Gastroesophageal sphincter (tissue), 4 donors: ENCODE data around the gene LGMN. TPM values are rescaled to one million over a fixed set of nuclear protein-coding genes. Genes with fewer than 3 reads are reported as not detected.

Experiments used
- ATAC-seq: fragments of 150-250 bp; one replicate; pipeline ENCODE4 v1.9.1; 2016; ENCODE audit warnings: mild to moderate bottlenecking, moderate library complexity
- H3K27ac ChIP-seq, 4 donors: fragments of 200-600 bp; sonication (generic) in 3 of 4; 1 replicate in 3 of 4; 2 replicates in 1 of 4; pipeline ENCODE4 v1.5.1; 2016 to 2019
- H3K27me3 ChIP-seq: fragments of 200-600 bp; sonication (generic); one replicate; pipeline ENCODE4 v1.5.1; 2019
- H3K36me3 ChIP-seq, 2 donors: fragments of 200-600 bp; sonication (generic); one replicate each; pipeline ENCODE4 v1.5.1; 2019; ENCODE audit warnings: control low read depth in 1 of 2
- H3K4me1 ChIP-seq, 3 donors: fragments of 200-600 bp; sonication (generic); 1 replicate in 2 of 3; 2 replicates in 1 of 3; pipeline ENCODE4 v1.5.1; 2016 to 2019; ENCODE audit warnings: control low read depth in 2 of 3
- H3K4me3 ChIP-seq, 2 donors: fragments of 200-600 bp; sonication (generic); one replicate each; pipeline ENCODE4 v1.5.1; 2019; ENCODE audit warnings: mild to moderate bottlenecking in 1 of 2, moderate library complexity in 1 of 2
- H3K9me3 ChIP-seq, 3 donors: fragments of 200-600 bp; sonication (generic); one replicate each; pipeline ENCODE4 v1.5.1; 2017 to 2019; ENCODE audit warnings: control low read depth in 2 of 3
- CTCF ChIP-seq, 4 experiments: fragments of 200-600 bp in 2 of 4; fragments of 450-650 bp in 2 of 4; sonication (generic) in 1 of 4; IDR thresholded peaks; one replicate each; pipeline ENCODE4 v1.5.1; 2017 to 2019; ENCODE audit warnings: antibody characterized with exemption in 4 of 4, mild to moderate bottlenecking in 2 of 4, moderate library complexity in 2 of 4
- EP300 ChIP-seq: sonication (generic); formaldehyde crosslinking; IDR thresholded peaks from one replicate; pipeline ENCODE4 v1.6.1; 2017; ENCODE audit warnings: antibody characterized with exemption, mild to moderate bottlenecking
- POLR2A ChIP-seq, 2 donors: fragments of 450-650 bp; IDR thresholded peaks; one replicate each; pipeline ENCODE4 v1.6.1; 2017; ENCODE audit warnings: antibody characterized with exemption in 2 of 2, mild to moderate bottlenecking in 2 of 2, moderate library complexity in 1 of 2
- POLR2AphosphoS5 ChIP-seq: sonication (generic); formaldehyde crosslinking; IDR thresholded peaks from one replicate; pipeline ENCODE4 v1.6.1; 2017; ENCODE audit warnings: antibody characterized with exemption
- WGBS, 2 donors: methylation state at CpG; one replicate each; pipeline ENCODE4 v1.1.5; 2018; ENCODE audit warnings: low coverage in 1 of 2; 5-methylcytosine and 5-hydroxymethylcytosine counted together
- total RNA-seq, 4 donors: library from RNA; depleted of rRNA; stranded (reverse); fragments of >200 nt; gene quantifications; one replicate each; pipeline ENCODE4 v1.1.0, GENCODE V29; 2016

LGMN gene
- total RNA-seq, 4 donors from 2014 or later = 38.1 to 132 (median 91.6) TPM

GRCh38 chr14:92673601-92674150 lies 74.8 kb downstream of the LGMN start:
- no peak for TF ChIP-seq EP300
- no peak for TF ChIP-seq POLR2A (IDR thresholded peaks at IDR 0.05)
- no peak for TF ChIP-seq POLR2AphosphoS5
- no peak for TF ChIP-seq CTCF (IDR thresholded peaks at IDR 0.05)
- no peaks in the 10 kb centered on the region for H3K9me3 ChIP-seq
- H3K4me1 ChIP-seq = peaks cover 0 to 5% (median 0%) of the 10 kb centered on the region in 3 donors
- no peak for ATAC-seq
- no peak overlapping the region for H3K27ac ChIP-seq
- H3K4me3 ChIP-seq = no peak overlapping the region
- no peaks in the 10 kb centered on the region for H3K27me3 ChIP-seq
- H3K36me3 ChIP-seq = peaks cover 0 to 61% of the 10 kb centered on the region in 2 donors
- 65 to 73% methylated on average over 11 to 15 of the region's 19 CpGs for WGBS, 2 donors

- Histone ChIP-seq H3K27ac (no peak overlapping the region), H3K4me3 (no peak overlapping the region), H3K4me1 (peaks cover 0 to 5% (median 0%) of the 10 kb centered on the region in 3 donors), H3K9me3 (no peaks in the 10 kb centered on the region), H3K27me3 (no peaks in the 10 kb centered on the region), H3K36me3 (peaks cover 0 to 56% of the 10 kb centered on the region in 2 donors)
- ATAC-seq = no peak
- TF ChIP-seq CTCF (IDR thresholded peaks at IDR 0.05) = no peak
- no peak for TF ChIP-seq EP300
- TF ChIP-seq POLR2A (IDR thresholded peaks at IDR 0.05) = no peak
- no peak for TF ChIP-seq POLR2AphosphoS5
- WGBS, 2 donors = 69 to 70% methylated on average over 5 to 6 of the region's 9 CpGs
Observed at GRCh38 chr14:92670643-92671366, 77.6 kb downstream of the LGMN start.

GRCh38 chr14:92670160-92670559 lies 78.3 kb downstream of the LGMN start:
- peaks cover 0 to 52% of the 10 kb centered on the region in 2 donors for H3K36me3 ChIP-seq
- H3K27me3 ChIP-seq = no peaks in the 10 kb centered on the region
- 59 to 80% methylated on average over 2 to 3 of the region's 4 CpGs for WGBS, 2 donors
- H3K4me3 ChIP-seq = no peak overlapping the region
- no peak overlapping the region for H3K27ac ChIP-seq
- no peaks in the 10 kb centered on the region for H3K9me3 ChIP-seq
- no peak for ATAC-seq
- no peaks in the 10 kb centered on the region for H3K4me1 ChIP-seq
- no peak for TF ChIP-seq CTCF (IDR thresholded peaks at IDR 0.05)
- no peak for TF ChIP-seq POLR2AphosphoS5
- TF ChIP-seq EP300 = no peak
- TF ChIP-seq POLR2A (IDR thresholded peaks at IDR 0.05) = no peak

GRCh38 chr14:92668276-92668973 lies 80.0 kb downstream of the LGMN start:
- ATAC-seq = no peak
- WGBS, 2 donors = 67 to 81% methylated on average over 2 to 4 of the region's 4 CpGs

More at GRCh38 chr14:92668276-92668973, 80.0 kb downstream of the LGMN start:
- Histone ChIP-seq H3K36me3 (peaks cover 0 to 50% of the 10 kb centered on the region in 2 donors), H3K4me1 (no peaks in the 10 kb centered on the region), H3K9me3 (no peaks in the 10 kb centered on the region), H3K4me3 (no peak overlapping the region), H3K27me3 (no peaks in the 10 kb centered on the region), H3K27ac (no peak overlapping the region)
- TF ChIP-seq POLR2AphosphoS5 = no peak
- TF ChIP-seq EP300 = no peak
- TF ChIP-seq POLR2A (IDR thresholded peaks at IDR 0.05) = no peak
- TF ChIP-seq CTCF (IDR thresholded peaks at IDR 0.05) = no peak
